Osteocyte (in vitro differentiated cells): ENCODE measurements around the gene MCM5. TPM values are rescaled to one million over a fixed set of nuclear protein-coding genes. Genes with fewer than 3 reads are reported as not detected.

Source experiments
- DNase-seq: peaks from one replicate; pipeline ENCODE4 v3.0.0; 2021; ENCODE audit warnings: mixed read lengths; ENCODE audit not compliant: unreplicated experiment; ENCODE audit errors: extremely low spot score
- H3K27ac Mint-ChIP-seq: one replicate; pipeline ENCODE4 v1.8.0; 2021; ENCODE audit warnings: mild to moderate bottlenecking, mixed read lengths; ENCODE audit not compliant: unreplicated experiment
- H3K27me3 Mint-ChIP-seq: one replicate; pipeline ENCODE4 v1.8.0; 2021; ENCODE audit warnings: mixed read lengths; ENCODE audit not compliant: unreplicated experiment
- H3K36me3 Mint-ChIP-seq: one replicate; pipeline ENCODE4 v1.8.0; 2021; ENCODE audit warnings: mixed read lengths; ENCODE audit not compliant: unreplicated experiment
- H3K4me1 Mint-ChIP-seq: one replicate; pipeline ENCODE4 v1.8.0; 2021; ENCODE audit warnings: mixed read lengths; ENCODE audit not compliant: unreplicated experiment
- H3K4me3 Mint-ChIP-seq: one replicate; pipeline ENCODE4 v1.8.0; 2021; ENCODE audit warnings: mild to moderate bottlenecking, moderate library complexity, mixed read lengths; ENCODE audit not compliant: unreplicated experiment
- H3K9me3 Mint-ChIP-seq: one replicate; pipeline ENCODE4 v1.8.0; 2021; ENCODE audit warnings: mixed read lengths; ENCODE audit not compliant: unreplicated experiment
- CTCF ChIP-seq: fragments of 200-600 bp; sonication (generic); IDR thresholded peaks from 2 replicates; pipeline ENCODE4 v1.5.0; 2021; ENCODE audit warnings: antibody characterized with exemption, mild to moderate bottlenecking, moderate library complexity
- total RNA-seq: library from RNA; stranded (reverse); gene quantifications from 2 replicates; pipeline ENCODE4 v1.2.1, GENCODE V29; 2021

Gene MCM5
- total RNA-seq, 1 donor from 2014 or later: 28.5 TPM

- DNase-seq: no peak
- Mint-ChIP-seq H3K9me3 (no peaks in the 10 kb centered on the region), H3K27ac (peak overlapping the region; percentile 87), H3K4me1 (peaks cover 21% of the 10 kb centered on the region), H3K27me3 (no peaks in the 10 kb centered on the region), H3K36me3 (peaks cover 2% of the 10 kb centered on the region), H3K4me3 (peak overlapping the region; percentile 98)
- TF ChIP-seq CTCF: no peak
Observed at GRCh38 chr22:35399114-35399677, 744 bp upstream of the MCM5 start.

GRCh38 chr22:35400501-35400790, 506 bp downstream of the MCM5 start:
- Mint-ChIP-seq H3K27me3 (no peaks in the 10 kb centered on the region), H3K9me3 (no peaks in the 10 kb centered on the region), H3K27ac (peak overlapping the region; percentile 87), H3K36me3 (no peaks in the 10 kb centered on the region), H3K4me3 (peak overlapping the region; percentile 98), H3K4me1 (peaks cover 21% of the 10 kb centered on the region)
- no peak for TF ChIP-seq CTCF
- DNase-seq: no peak

DNA sequence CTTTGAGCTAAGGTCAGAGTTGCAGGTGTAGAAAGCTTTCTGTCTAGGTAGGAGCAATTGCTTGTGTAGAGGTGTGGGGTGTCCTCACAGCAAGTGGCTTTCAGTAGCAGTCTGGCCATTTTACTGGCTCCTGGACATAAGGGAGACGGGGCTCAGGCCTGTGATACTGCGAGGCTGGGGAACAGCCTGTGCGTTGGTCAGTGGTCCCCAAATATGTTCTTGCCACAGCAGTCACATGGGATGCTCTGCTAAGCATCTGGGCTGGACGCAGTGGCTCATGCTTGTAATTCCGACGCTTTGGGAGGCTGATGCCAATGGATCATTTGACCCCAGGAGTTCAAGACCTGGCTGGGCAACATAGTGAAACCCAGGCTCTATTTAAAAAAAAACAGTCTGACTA, 1.9 kb downstream of the MCM5 start:
- Mint-ChIP-seq H3K4me3 (no peak overlapping the region), H3K36me3 (peaks cover 3% of the 10 kb centered on the region), H3K9me3 (no peaks in the 10 kb centered on the region), H3K27ac (no peak overlapping the region), H3K27me3 (no peaks in the 10 kb centered on the region), H3K4me1 (peaks cover 21% of the 10 kb centered on the region)
- no peak for DNase-seq
- TF ChIP-seq CTCF: no peak

- peaks cover 6% of the 10 kb centered on the region for H3K36me3 Mint-ChIP-seq
- H3K27ac Mint-ChIP-seq: no peak overlapping the region
- H3K4me3 Mint-ChIP-seq: no peak overlapping the region
- peaks cover 15% of the 10 kb centered on the region for H3K4me1 Mint-ChIP-seq
- no peaks in the 10 kb centered on the region for H3K27me3 Mint-ChIP-seq
- H3K9me3 Mint-ChIP-seq: no peaks in the 10 kb centered on the region
- no peak for DNase-seq
- no peak for TF ChIP-seq CTCF
Observed at GRCh38 chr22:35403356-35403755, 3.4 kb downstream of the MCM5 start.

- H3K9me3 Mint-ChIP-seq: no peaks in the 10 kb centered on the region
- peaks cover 15% of the 10 kb centered on the region for H3K4me1 Mint-ChIP-seq
- H3K4me3 Mint-ChIP-seq: no peak overlapping the region
- DNase-seq: no peak
- no peak for TF ChIP-seq CTCF
- no peaks in the 10 kb centered on the region for H3K27me3 Mint-ChIP-seq
- H3K27ac Mint-ChIP-seq: no peak overlapping the region
- peaks cover 8% of the 10 kb centered on the region for H3K36me3 Mint-ChIP-seq
Observed at GRCh38 chr22:35404176-35404575, 4.2 kb downstream of the MCM5 start.
